ENCODE results near the gene GATAD2A.

The GATAD2A gene

GRCh38 chr19:19485998-19486290, 80.5 kb downstream of the GATAD2A start:
- Mint-ChIP-seq H3K9me3 (no peaks in the 10 kb centered on the region), H3K4me3 (no peak overlapping the region), H3K27ac (peak overlapping the region; percentile 93 to 99 (median 99)), H3K36me3 (ENCODE audit: low read depth) (peaks cover 4% of the 10 kb centered on the region), H3K4me1 (peaks cover 78% of the 10 kb centered on the region), H3K27me3 (ENCODE audit: low read depth) (no peaks in the 10 kb centered on the region)
- no peak for TF ChIP-seq CTCF (IDR thresholded peaks at IDR 0.05; ENCODE audit: unreplicated experiment in 3 of 3)

GRCh38 chr19:19486343-19487076, 81.0 kb downstream of the GATAD2A start:
- peak overlapping the region; percentile 67 to 99 (median 99) for H3K27ac Mint-ChIP-seq
- H3K9me3 Mint-ChIP-seq, result no peaks in the 10 kb centered on the region
- no peaks in the 10 kb centered on the region for H3K27me3 Mint-ChIP-seq (ENCODE audit: low read depth)
- TF ChIP-seq CTCF (IDR thresholded peaks at IDR 0.05; ENCODE audit: unreplicated experiment in 3 of 3), result no peak
- H3K4me3 Mint-ChIP-seq, result no peak overlapping the region
- peaks cover 78% of the 10 kb centered on the region for H3K4me1 Mint-ChIP-seq
- peaks cover 4% of the 10 kb centered on the region for H3K36me3 Mint-ChIP-seq (ENCODE audit: low read depth)

GRCh38 chr19:19487077-19487949, 81.8 kb downstream of the GATAD2A start:
- peaks cover 5% of the 10 kb centered on the region for H3K36me3 Mint-ChIP-seq (ENCODE audit: low read depth)
- H3K4me1 Mint-ChIP-seq, result peaks cover 76% of the 10 kb centered on the region
- peak overlapping the region in 1 of 3 experiments; percentile 35 for H3K4me3 Mint-ChIP-seq
- no peak for TF ChIP-seq CTCF (IDR thresholded peaks at IDR 0.05; ENCODE audit: unreplicated experiment in 3 of 3)
- H3K27me3 Mint-ChIP-seq (ENCODE audit: low read depth), result no peaks in the 10 kb centered on the region
- peak overlapping the region; percentile 98 to 99 (median 99) for H3K27ac Mint-ChIP-seq
- H3K9me3 Mint-ChIP-seq, result no peaks in the 10 kb centered on the region

GRCh38 chr19:19487950-19488874, 82.7 kb downstream of the GATAD2A start:
- peak overlapping the region; percentile 50 to 60 (median 54) for H3K4me3 Mint-ChIP-seq
- no peak for TF ChIP-seq CTCF (IDR thresholded peaks at IDR 0.05; ENCODE audit: unreplicated experiment in 3 of 3)
- H3K4me1 Mint-ChIP-seq, result peaks cover 67% of the 10 kb centered on the region
- no peaks in the 10 kb centered on the region for H3K9me3 Mint-ChIP-seq
- H3K36me3 Mint-ChIP-seq (ENCODE audit: low read depth), result peaks cover 7% of the 10 kb centered on the region
- no peaks in the 10 kb centered on the region for H3K27me3 Mint-ChIP-seq (ENCODE audit: low read depth)
- H3K27ac Mint-ChIP-seq, result peak overlapping the region; percentile 98 to 99 (median 99)

- no peaks in the 10 kb centered on the region for H3K27me3 Mint-ChIP-seq (ENCODE audit: low read depth)
- peak overlapping the region; percentile 98 to 99 (median 99) for H3K27ac Mint-ChIP-seq
- no peaks in the 10 kb centered on the region for H3K9me3 Mint-ChIP-seq
- peaks cover 60% of the 10 kb centered on the region for H3K4me1 Mint-ChIP-seq
- peak overlapping the region; percentile 40 to 60 (median 54) for H3K4me3 Mint-ChIP-seq
- peaks cover 5% of the 10 kb centered on the region for H3K36me3 Mint-ChIP-seq (ENCODE audit: low read depth)
- TF ChIP-seq CTCF (IDR thresholded peaks at IDR 0.05; ENCODE audit: unreplicated experiment in 3 of 3), result no peak
Observed at GRCh38 chr19:19488875-19489690, 83.6 kb downstream of the GATAD2A start.
